HL-60/S4 (cell line): ENCODE measurements around the gene PBLD.
"Not testable (repeated sequence)": the region's sequence is repeated elsewhere in the genome, so short reads cannot be mapped to it uniquely, and the experiment has no call there.

Source experiments
- in situ Hi-C: fragments of 300-500 bp; cut with MboI; formaldehyde crosslinking; loops from 2 replicates; pipeline ENCODE4 v1.14.3; 2022; ENCODE audit warnings: low sequenced_read_pairs

PBLD gene

GRCh38 chr10:68331455-68332258, 1.1 kb downstream of the PBLD start, which contains the start of gene HNRNPH3:
HNRNPH3 (plus strand) TSS chr10:68332064; CDS start chr10:68337222, 5,158 bp downstream.
- in situ Hi-C loops, result no loop called here

DNA sequence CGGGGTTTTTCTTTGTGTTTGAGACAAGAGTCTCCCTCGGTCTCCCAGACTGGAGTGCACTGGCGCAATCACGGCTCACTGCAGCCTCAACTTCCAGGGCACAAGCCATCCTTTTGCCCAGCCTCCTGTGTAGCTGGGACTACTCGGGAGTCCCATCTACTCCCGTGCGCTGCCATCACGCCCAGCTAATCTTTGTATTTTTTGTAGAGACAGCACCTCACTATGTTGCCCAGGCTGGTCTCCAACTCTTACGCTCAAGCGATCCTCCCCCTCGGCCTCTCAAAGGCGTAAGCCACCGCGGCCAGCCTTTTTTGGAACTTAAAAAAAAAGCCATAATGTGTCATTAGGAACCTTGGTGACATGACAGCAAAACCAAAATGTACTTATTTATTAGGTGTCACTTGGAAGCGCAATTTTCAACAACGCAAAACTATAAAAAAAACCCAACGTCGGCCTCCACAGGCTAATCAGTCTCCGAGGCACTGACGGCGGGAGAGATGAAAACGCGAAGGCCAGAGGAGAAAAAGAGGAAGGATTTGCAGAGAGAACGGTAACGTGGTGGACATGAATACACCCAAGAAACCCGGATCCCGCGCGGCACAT, 1.8 kb downstream of the PBLD start:
- in situ Hi-C loops, result no loop called here

GRCh38 chr10:68329506-68329861, 3.2 kb downstream of the PBLD start:
- in situ Hi-C loops, result no loop called here

- in situ Hi-C loops, result no loop called here
These were observed 4.6 kb downstream of the PBLD start for GRCh38 chr10:68327889-68328786.

GRCh38 chr10:68324396-68324795, 8.3 kb downstream of the PBLD start:
- in situ Hi-C loops, result not testable (repeated sequence)

DNA sequence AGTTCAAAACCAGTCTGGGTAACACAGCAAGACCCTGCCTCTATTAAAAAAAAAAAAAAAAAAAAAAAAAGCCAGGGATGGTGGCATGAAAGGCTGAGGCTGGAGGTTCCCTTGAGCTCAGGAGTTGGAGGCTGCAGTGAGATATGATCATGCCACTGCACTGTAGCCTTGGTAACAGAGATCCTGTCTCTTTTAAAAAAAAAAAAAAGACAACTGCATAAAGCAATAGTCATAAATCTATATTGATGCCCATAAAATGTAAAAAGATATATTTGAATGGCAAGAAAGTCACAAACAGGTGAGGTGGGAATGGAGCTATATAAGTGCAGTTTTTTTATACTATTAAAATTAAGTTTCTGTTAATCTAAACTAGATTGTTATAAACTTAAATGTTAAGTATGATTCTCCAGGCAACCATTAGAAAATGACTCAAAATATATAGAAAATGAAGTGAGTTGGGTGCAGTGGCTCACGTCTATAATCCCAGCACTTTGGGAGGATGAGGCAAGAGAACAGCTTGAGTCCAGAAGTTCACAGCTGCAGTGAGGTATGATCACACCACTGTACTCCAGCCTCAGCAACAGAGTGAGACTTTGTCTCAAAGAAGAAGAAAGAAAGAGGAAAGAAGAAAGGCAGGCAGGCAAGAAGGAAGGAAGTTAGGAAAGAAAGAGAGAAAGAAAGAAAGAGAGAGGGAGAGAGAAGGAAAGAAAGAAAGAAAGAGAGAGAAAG, 14.2 kb downstream of the PBLD start:
- in situ Hi-C loops, result no loop called here

- in situ Hi-C loops, result no loop called here
These were observed 17.1 kb downstream of the PBLD start for GRCh38 chr10:68315582-68315981.

- in situ Hi-C loops, result not testable (repeated sequence)
These were observed 17.8 kb downstream of the PBLD start for GRCh38 chr10:68314930-68315329.

DNA sequence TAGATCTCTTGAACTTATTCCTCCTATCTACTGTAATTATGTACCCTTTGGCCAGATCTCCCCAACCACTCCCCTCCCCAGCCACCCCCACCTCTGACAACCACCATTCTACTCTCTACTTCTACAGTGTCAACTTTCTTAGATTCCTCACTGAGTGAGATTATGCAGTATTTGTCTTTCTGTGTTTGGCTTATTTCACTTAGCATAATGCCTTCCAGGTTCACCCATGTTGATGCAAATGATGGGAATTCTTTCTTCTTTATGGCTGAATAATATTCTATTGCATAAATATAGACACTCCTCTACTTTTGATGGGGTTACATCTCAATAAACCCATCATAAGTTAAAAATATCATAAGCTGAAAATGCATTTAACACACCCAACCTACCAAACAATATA, 22.2 kb downstream of the PBLD start:
- in situ Hi-C loops, result no loop called here

- in situ Hi-C loops, result no loop called here
These were observed 26.9 kb downstream of the PBLD start for GRCh38 chr10:68305854-68306253.

DNA sequence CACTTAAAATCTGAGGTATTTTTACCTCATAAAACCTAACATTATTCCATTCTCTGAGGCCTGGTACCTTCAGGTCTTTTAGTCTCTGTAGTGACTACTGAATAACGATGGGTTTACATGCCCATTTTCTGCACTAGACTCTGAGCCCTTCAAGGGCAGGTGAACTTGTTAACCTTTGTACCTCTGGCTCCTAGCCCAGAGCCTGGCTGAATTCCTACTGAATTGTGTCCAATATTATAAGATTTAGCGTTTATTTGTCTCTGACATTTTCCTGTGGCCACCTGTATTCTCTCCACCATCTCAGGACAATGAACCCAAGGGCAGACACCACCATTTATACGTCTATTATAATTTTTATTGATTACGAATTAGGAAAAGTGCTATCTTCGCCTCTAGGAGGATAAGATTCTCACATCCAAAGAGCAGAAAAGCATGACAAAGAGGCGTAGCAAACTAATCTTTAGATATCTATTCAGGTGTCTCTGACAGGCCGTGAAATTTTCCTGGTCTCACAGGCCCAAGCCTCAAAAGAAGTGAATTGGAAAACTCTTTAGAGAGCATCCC, 28.8 kb downstream of the PBLD start:
- in situ Hi-C loops, result no loop called here

DNA sequence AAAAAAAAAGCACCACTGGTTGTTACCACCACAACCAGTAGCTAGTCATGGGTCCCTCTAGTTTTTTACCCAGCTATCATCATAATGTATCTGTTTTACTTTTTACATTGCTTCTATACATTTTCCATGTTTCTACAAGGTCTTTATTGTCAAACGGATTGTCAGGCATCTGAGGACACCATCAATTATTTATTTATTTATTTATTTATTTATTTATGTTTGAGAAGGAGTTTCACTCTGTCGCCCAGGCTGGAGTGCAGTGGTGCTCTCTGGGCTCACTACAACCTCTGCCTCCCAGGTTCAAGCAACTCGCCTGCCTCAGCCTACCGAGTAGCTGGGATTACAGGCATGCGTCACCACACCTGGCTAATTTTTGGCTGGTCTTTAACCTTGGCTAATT, 29.9 kb downstream of the PBLD start:
- in situ Hi-C loops, result no loop called here

- in situ Hi-C loops, result no loop called here
These were observed 30.3 kb downstream of the PBLD start for GRCh38 chr10:68302503-68302823.

DNA sequence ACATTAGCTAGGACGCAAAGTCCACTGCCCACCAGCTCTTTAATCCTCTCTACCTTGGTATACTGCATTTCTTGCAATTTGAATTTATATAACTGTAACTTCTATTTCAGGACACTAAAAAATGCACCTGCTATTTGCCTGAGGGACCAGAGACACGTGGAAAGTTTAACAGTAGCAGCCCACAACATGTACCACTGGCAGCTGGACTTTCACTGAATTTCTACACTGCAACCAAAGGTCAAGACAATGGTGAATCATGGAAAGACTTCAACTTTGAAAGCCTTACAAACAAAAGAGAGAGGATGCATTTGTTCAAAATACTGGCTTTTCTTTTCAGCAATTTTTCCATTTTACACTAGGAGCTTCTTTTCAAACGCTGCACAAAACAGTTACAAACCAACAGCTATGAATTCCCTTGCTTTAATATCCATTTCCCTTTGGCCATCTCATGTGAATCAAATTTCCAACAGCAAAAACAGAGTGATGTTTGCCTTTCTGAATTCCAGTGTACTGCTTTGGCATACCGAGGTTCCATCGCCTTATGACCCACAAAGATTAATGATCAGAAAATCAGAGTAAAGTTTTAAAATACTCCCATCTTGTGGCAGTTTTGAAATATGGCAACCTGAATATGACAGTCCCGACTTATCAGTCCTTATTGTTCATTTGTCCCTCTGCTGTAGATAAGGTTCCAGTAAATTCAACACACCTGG, 30.8 kb downstream of the PBLD start:
- in situ Hi-C loops, result no loop called here

- in situ Hi-C loops, result no loop called here
These were observed 31.4 kb downstream of the PBLD start for GRCh38 chr10:68301301-68301700.

DNA sequence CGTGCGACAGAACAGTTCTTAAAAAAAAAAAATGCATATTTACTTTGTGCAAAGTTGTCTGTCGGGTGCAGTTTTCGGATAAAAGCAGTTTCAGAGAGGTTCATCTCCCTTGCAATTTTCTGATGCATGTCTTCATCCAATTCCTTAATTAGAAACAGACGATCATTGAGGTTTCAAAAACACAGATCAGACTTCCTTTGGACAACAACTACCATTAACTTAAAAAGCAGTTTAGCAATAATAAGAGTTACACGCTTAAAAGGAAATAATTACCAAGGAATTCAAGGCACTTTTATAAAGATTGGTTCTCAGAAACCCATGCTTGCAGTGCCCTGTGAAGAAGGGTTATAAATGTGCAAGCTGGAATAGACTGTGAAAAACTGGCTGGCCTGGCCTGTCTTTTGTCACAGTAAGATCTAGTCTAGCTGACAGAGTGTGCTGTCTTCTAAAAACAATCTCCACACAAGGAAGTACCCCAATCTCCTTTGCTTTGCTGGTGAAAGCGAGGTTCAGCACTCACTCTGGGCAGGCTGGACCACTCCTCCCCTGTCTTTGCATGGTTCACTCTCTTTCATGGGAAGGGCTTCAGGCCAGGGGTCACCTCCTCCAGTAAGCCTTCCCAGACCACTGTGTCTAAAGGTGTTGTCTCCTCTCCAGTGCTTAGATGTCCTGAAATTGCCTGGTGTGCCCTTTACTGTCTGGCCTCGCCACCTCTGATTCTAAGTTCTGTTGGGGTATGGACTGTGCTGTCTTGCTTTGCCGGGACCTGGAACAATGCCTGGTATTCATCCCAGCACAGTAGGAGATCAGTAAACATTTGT, 35.7 kb downstream of the PBLD start:
- in situ Hi-C loops, result no loop called here

DNA sequence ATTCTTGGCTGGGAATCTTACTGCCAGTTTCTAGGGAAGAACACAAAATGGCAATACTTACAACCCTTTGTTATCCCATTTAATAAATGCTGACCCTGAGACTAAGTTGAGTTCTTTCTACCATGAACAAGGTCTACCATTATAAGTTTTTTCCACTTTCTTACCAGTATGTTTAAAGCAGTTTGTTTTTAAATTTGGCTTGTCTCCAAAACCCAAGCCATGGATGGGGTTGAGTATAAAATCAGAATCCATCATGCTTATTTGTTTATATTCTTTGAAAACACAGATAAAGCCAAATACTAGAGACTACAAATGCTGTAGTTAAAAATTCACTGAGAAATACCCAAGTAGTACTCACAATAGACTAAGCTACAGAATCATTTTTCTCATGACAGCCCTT, 42.0 kb downstream of the PBLD start:
- in situ Hi-C loops, result no loop called here

DNA sequence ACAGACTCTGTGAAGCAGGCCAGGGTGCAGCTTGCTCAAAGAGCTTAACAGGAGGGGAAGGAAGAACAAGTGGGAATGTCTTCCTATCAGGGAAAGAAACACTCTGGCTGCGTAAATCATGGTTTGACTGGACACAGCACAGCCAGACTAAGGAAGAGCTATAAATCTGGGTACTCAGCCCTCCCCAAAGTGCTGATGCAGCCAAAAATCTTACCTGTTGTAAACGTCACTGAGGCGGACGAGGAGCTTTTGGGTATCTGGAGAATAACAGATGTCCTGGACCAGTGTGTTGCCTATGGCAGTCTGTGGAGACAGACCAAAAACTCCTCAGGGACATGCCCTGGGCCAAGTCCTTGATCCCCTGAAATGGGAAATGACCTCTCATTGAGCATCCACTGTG, 44.0 kb downstream of the PBLD start:
- in situ Hi-C loops, result no loop called here
